ENCODE data around the gene GMDS. TPM values are rescaled to one million over a fixed set of nuclear protein-coding genes. Genes with fewer than 3 reads are reported as not detected.
A peak's percentile ranks its signal among the peaks of the same experiment; 100 is the strongest.

GMDS gene
- total RNA-seq = 10 to 100 TPM; 33.2 to 33.5 TPM

DNA sequence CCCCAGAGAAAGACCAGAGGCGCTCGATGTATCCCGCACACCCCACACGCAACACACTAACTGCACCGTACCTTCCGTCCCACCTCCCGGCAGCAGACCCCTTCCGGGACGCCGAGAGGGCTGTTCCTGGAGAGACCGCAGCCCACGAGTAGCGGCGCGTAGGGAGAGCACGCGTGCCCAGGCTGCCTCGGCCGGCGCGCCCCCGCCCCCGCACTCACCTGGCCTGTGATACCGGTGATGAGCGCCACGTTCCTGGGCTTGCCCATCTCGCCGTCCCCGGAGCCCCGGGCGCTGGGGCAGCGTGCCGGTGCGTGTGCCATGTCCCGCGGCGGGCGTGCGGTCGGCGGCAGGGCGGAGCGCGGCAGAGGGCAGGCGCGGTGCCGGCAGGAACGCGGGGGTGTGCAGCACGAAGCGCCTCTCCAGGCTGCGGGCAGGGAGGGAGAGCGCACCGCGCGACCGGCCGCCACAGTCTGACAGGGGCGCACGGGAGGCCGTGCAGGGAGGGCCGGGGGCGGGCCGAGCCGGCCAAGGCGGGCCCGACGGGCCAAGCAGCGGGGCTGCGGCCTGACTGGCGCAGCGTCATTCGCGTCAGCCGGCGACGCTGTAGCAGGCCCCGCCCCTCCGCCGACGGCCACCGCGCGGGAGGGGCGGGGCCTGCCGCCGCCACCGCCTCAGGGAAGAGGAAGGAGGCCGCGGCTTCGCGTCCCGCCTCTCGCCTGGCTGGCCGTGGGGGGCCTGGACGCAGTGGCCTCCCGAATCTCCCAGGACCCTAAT lies at the start of gene GMDS:
Gene GMDS, minus strand, starts transcription at position 503 of the 774 bp plus-strand sequence.
- Mint-ChIP-seq H3K4me3 (peak within 1 kb of the TSS; percentile 91), H3K27me3 (no peaks in the 10 kb centered on the region), H3K4me1 (peaks cover 56% of the 10 kb centered on the region), H3K36me3 (ENCODE audit: low read depth) (peaks cover 11% of the 10 kb centered on the region), H3K9me3 (ENCODE audit: low read depth) (no peaks in the 10 kb centered on the region), H3K27ac (peak within 1 kb of the TSS; percentile 97)
- ATAC-seq (peak; percentile 94), DNase-seq (peak; percentile 89)
- ChIA-PET CTCF (no interaction called here), POLR2A (no interaction called here)
- intact Hi-C loops (cut with DNase I, micrococcal nuclease) = loop anchor here (1.0 to 5.0 kb wide), 7 partner anchors 59 to 744 kb away; partner anchors contain the start of genes WRNIP1 (in 2 of the 2) and FOXC1 (in 1 of the 2)

DNA sequence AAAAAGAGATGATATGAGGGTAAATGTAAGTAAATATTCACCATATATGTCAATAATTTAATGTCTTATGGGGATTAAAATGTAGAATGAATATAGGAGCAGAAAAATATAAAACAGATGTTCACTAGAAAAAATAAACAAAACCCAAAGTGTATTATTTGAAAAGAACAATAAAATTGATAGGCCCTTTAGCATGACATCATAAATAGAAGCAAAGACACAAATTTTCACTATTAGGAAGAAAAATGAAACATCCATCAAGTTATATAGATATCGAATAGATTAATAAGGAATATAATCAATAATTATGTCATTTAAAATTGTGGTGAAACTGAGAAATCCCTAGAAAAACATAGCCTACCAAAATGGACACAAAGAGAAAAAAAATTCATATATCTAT lies 40.1 kb upstream of the GMDS start:
- POLR2A ChIA-PET = no interaction called here
- CTCF ChIA-PET = no interaction called here
- no peak for ATAC-seq
- Mint-ChIP-seq H3K27ac (no peak overlapping the region), H3K4me3 (no peak overlapping the region), H3K36me3 (ENCODE audit: low read depth) (peaks cover 43% of the 10 kb centered on the region), H3K27me3 (no peaks in the 10 kb centered on the region), H3K4me1 (no peaks in the 10 kb centered on the region), H3K9me3 (ENCODE audit: low read depth) (peaks cover 45% of the 10 kb centered on the region)
- intact Hi-C loops (cut with DNase I, micrococcal nuclease) = no loop called here
- no peak for DNase-seq

DNA sequence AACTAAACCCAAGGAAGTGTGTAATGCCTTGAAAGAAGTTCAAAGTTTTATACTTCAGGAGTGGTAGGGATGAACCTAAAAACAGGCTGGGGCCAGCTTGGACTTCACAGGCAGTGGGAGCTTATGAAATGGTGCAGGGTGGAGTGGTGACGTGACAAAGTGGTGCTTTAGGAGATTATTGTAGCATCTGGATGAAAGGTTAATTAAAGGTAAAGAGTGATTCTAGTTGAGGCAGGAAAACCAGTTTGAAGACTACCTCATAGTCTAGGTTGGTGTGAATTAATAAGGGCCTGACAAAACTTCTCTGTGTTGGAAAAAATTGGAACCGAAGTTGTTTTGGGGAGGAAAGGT lies 30.5 kb upstream of the GMDS start:
- no peak overlapping the region for H3K4me3 Mint-ChIP-seq
- H3K27me3 Mint-ChIP-seq = no peaks in the 10 kb centered on the region
- peaks cover 19% of the 10 kb centered on the region for H3K9me3 Mint-ChIP-seq (ENCODE audit: low read depth)
- ChIA-PET CTCF (no interaction called here), POLR2A (no interaction called here)
- peaks cover 53% of the 10 kb centered on the region for H3K36me3 Mint-ChIP-seq (ENCODE audit: low read depth)
- intact Hi-C loops (cut with DNase I, micrococcal nuclease) = no loop called here
- DNase-seq = no peak
- H3K4me1 Mint-ChIP-seq = no peaks in the 10 kb centered on the region
- no peak overlapping the region for H3K27ac Mint-ChIP-seq
- ATAC-seq = no peak

- intact Hi-C loops (cut with DNase I, micrococcal nuclease) = no loop called here
- no peak for ATAC-seq
- CTCF ChIA-PET = interaction anchor here (0.7 kb wide), 1 partner anchor 92 kb away, joined by 5 read pairs; no protein-coding TSS in a partner anchor
- H3K27me3 Mint-ChIP-seq = no peaks in the 10 kb centered on the region
- no peak for DNase-seq
- POLR2A ChIA-PET = no interaction called here
- H3K36me3 Mint-ChIP-seq (ENCODE audit: low read depth) = peaks cover 54% of the 10 kb centered on the region
- no peaks in the 10 kb centered on the region for H3K4me1 Mint-ChIP-seq
- H3K4me3 Mint-ChIP-seq = no peak overlapping the region
- H3K9me3 Mint-ChIP-seq (ENCODE audit: low read depth) = peaks cover 15% of the 10 kb centered on the region
- H3K27ac Mint-ChIP-seq = no peak overlapping the region
These were observed 29.8 kb upstream of the GMDS start for GRCh38 chr6:2274981-2275891.

GRCh38 chr6:2272696-2273095 lies 27.3 kb upstream of the GMDS start:
- H3K36me3 Mint-ChIP-seq (ENCODE audit: low read depth) = peaks cover 48% of the 10 kb centered on the region
- no peak for DNase-seq
- no peaks in the 10 kb centered on the region for H3K27me3 Mint-ChIP-seq
- ATAC-seq = no peak
- CTCF ChIA-PET = no interaction called here
- H3K9me3 Mint-ChIP-seq (ENCODE audit: low read depth) = peaks cover under 1% of the 10 kb centered on the region
- POLR2A ChIA-PET = interaction anchor here (0.6 kb wide), 1 partner anchor 74 kb away, joined by 5 read pairs; no protein-coding TSS in a partner anchor
- no peak overlapping the region for H3K4me3 Mint-ChIP-seq
- H3K4me1 Mint-ChIP-seq = no peaks in the 10 kb centered on the region
- intact Hi-C loops (cut with DNase I, micrococcal nuclease) = no loop called here
- no peak overlapping the region for H3K27ac Mint-ChIP-seq

DNA sequence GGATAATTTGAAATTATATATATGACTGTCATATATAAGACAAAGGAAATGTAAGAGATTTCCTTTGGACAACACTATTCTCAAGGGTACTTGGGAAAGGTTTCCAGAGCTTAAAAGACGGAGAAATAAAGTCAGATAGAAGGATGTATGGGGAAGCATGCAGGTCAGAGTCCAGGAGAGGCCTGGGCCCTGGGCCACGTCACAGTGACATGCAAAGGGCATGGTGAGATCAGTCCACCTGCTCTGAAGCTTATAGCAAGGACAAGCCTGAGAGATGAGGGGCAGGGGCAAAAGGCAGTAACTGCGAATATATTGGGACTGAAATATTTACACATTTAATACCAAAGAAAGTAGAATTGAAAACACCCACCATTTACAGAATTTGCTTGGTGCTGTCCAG lies 24.6 kb upstream of the GMDS start:
- intact Hi-C loops (cut with DNase I, micrococcal nuclease) = no loop called here
- H3K4me1 Mint-ChIP-seq = no peaks in the 10 kb centered on the region
- no peak for ATAC-seq
- H3K27me3 Mint-ChIP-seq = no peaks in the 10 kb centered on the region
- H3K9me3 Mint-ChIP-seq (ENCODE audit: low read depth) = no peaks in the 10 kb centered on the region
- peaks cover 53% of the 10 kb centered on the region for H3K36me3 Mint-ChIP-seq (ENCODE audit: low read depth)
- DNase-seq = no peak
- no peak overlapping the region for H3K4me3 Mint-ChIP-seq
- ChIA-PET POLR2A (no interaction called here), CTCF (interaction anchor here (1.0 to 1.2 kb wide), 2 partner anchors 26 to 179 kb away, joined by 3 read pairs; no protein-coding TSS in a partner anchor)
- no peak overlapping the region for H3K27ac Mint-ChIP-seq

DNA sequence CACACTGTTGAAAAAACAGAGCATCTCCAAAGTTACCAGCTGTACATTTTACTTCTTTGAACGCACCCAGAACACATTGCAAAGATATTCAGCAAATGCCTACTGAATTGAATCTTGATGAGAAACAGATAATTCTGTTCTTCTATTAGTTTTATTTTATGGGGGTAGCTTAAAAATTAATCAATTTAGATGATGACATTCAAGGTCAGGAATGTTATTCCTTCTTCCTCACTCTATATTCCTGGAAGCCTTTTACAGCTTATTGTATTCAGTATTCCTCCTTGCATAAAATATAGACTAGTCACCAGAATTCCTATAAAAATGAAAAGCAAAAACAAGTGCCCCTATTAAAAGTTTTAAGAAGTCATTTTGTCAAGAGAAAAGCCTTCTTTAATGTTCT lies 21.4 kb upstream of the GMDS start:
- no peak overlapping the region for H3K27ac Mint-ChIP-seq
- intact Hi-C loops (cut with DNase I, micrococcal nuclease) = no loop called here
- ATAC-seq (no peak), DNase-seq (no peak)
- H3K27me3 Mint-ChIP-seq = no peaks in the 10 kb centered on the region
- H3K4me1 Mint-ChIP-seq = no peaks in the 10 kb centered on the region
- peaks cover 30% of the 10 kb centered on the region for H3K36me3 Mint-ChIP-seq (ENCODE audit: low read depth)
- ChIA-PET CTCF (no interaction called here), POLR2A (interaction anchor here (0.6 kb wide), 1 partner anchor 349 kb away, joined by 5 read pairs; no protein-coding TSS in a partner anchor)
- no peak overlapping the region for H3K4me3 Mint-ChIP-seq
- H3K9me3 Mint-ChIP-seq (ENCODE audit: low read depth) = no peaks in the 10 kb centered on the region

DNA sequence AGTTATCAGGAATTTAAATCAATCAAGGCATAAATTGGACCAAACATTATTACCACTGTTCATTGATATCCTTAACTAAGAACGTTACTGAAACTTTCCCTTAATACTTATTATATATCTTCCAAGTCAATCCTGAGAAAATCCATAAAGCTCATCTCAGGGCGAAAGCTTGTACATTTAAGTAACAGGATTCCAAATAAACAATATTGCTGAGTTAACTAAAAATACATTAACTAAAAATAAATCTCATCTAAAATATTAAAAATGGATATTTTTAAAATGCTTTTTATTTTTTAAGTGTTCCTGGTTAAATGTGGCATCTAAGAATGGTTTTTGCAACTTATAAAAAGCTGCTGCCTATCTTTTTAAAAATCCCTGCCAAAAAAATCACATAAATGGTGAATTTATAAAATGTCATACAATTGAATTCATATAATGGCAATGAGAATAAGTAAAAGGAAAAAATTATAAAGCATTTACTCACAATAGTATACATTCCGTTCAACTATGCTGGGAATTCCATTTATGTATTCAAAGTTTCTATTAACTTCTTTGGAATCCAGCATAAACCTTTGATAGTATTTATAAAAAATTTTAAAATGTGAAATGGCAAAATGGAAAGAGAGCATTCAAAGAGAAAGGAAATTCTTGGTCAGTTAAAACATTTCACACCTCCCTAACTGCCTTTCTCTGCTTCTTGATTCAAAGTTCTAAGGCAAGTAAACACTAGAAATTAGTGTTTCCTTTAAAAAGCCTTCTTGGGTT lies 20.8 kb upstream of the GMDS start:
- ATAC-seq (no peak), DNase-seq (no peak)
- Mint-ChIP-seq H3K4me1 (no peaks in the 10 kb centered on the region), H3K27me3 (no peaks in the 10 kb centered on the region), H3K36me3 (ENCODE audit: low read depth) (peaks cover 32% of the 10 kb centered on the region), H3K9me3 (ENCODE audit: low read depth) (no peaks in the 10 kb centered on the region), H3K27ac (no peak overlapping the region), H3K4me3 (no peak overlapping the region)
- intact Hi-C loops (cut with DNase I, micrococcal nuclease) = no loop called here
- CTCF ChIA-PET = no interaction called here
- POLR2A ChIA-PET = no interaction called here

GRCh38 chr6:2264932-2265331 lies 19.5 kb upstream of the GMDS start:
- intact Hi-C loops (cut with DNase I, micrococcal nuclease) = no loop called here
- no peaks in the 10 kb centered on the region for H3K27me3 Mint-ChIP-seq
- no peak for ATAC-seq

GRCh38 chr6:2263896-2264295 lies 18.5 kb upstream of the GMDS start:
- CTCF ChIA-PET = no interaction called here
- no peaks in the 10 kb centered on the region for H3K27me3 Mint-ChIP-seq

More at GRCh38 chr6:2264932-2265331, 19.5 kb upstream of the GMDS start:
- DNase-seq = no peak
- Mint-ChIP-seq H3K4me1 (no peaks in the 10 kb centered on the region), H3K9me3 (ENCODE audit: low read depth) (no peaks in the 10 kb centered on the region), H3K4me3 (no peak overlapping the region), H3K27ac (no peak overlapping the region), H3K36me3 (ENCODE audit: low read depth) (peaks cover 21% of the 10 kb centered on the region)
- POLR2A ChIA-PET = no interaction called here
- CTCF ChIA-PET = no interaction called here

DNA sequence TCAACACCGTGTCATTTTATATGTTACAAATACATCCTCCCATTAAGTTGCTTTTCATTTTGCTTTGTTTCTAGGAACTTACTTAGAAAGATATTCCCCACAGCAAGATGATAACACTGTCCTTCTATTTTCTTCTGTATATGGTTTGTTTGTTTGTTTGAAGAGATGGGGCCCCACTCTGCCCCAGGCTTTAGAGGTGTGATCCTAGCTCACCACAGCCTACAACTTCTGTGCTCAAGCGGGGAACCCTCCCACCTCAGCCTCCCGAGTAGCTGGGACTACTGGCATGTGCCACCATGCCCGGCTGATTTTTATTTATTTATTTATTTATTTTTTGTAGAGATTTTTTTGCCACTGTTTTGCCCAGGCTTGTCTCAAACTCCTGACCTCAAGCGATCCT lies 14.2 kb upstream of the GMDS start:
- ATAC-seq = no peak
- intact Hi-C loops (cut with DNase I, micrococcal nuclease) = no loop called here
- CTCF ChIA-PET = interaction anchor here (0.6 to 1.0 kb wide), 2 partner anchors 8 to 64 kb away, joined by 3 read pairs; no protein-coding TSS in a partner anchor
- no peaks in the 10 kb centered on the region for H3K27me3 Mint-ChIP-seq
- DNase-seq = no peak
- no peaks in the 10 kb centered on the region for H3K4me1 Mint-ChIP-seq
- H3K36me3 Mint-ChIP-seq (ENCODE audit: low read depth) = peaks cover 25% of the 10 kb centered on the region
- no peak overlapping the region for H3K27ac Mint-ChIP-seq
- peaks cover 8% of the 10 kb centered on the region for H3K9me3 Mint-ChIP-seq (ENCODE audit: low read depth)
- POLR2A ChIA-PET = no interaction called here
- H3K4me3 Mint-ChIP-seq = no peak overlapping the region

More at GRCh38 chr6:2263896-2264295, 18.5 kb upstream of the GMDS start:
- intact Hi-C loops (cut with DNase I, micrococcal nuclease) = no loop called here
- DNase-seq (no peak), ATAC-seq (no peak)
- POLR2A ChIA-PET = no interaction called here
- H3K4me1 Mint-ChIP-seq = no peaks in the 10 kb centered on the region
- H3K4me3 Mint-ChIP-seq = no peak overlapping the region
- peaks cover 21% of the 10 kb centered on the region for H3K36me3 Mint-ChIP-seq (ENCODE audit: low read depth)
- no peak overlapping the region for H3K27ac Mint-ChIP-seq
- no peaks in the 10 kb centered on the region for H3K9me3 Mint-ChIP-seq (ENCODE audit: low read depth)
